GM18868 (cell line): Measurements from ENCODE around the gene ZNF672.
A peak's percentile ranks its signal among the peaks of the same experiment; 100 is the strongest.

ENCODE experiments used
- ATAC-seq: cut with Tn5 transposase; IDR thresholded peaks from one replicate; pipeline ENCODE4 v1.9.1; 2021; ENCODE audit warnings: mild to moderate bottlenecking, moderate library complexity; ENCODE audit not compliant: unreplicated experiment

The ZNF672 gene

DNA sequence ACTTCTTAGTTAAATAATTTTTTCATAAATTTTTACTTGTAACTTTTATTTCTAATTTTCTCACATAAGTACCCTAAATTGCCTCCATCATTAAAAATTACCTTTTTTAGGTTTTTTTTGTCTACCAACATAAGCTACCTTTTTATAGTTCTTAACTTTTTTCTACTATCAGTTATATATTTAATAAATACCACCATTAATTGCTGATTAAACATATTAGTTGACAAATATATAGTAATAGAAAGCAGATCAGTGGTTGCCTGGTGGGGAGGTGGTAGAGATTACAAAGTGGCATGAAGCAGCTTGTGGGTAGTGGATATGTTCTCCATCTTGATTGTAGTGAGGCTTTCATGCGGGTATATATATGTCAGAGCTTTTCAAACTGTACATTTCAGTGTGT is 6.2 kb upstream of the ZNF672 start:
- ATAC-seq: no peak

DNA sequence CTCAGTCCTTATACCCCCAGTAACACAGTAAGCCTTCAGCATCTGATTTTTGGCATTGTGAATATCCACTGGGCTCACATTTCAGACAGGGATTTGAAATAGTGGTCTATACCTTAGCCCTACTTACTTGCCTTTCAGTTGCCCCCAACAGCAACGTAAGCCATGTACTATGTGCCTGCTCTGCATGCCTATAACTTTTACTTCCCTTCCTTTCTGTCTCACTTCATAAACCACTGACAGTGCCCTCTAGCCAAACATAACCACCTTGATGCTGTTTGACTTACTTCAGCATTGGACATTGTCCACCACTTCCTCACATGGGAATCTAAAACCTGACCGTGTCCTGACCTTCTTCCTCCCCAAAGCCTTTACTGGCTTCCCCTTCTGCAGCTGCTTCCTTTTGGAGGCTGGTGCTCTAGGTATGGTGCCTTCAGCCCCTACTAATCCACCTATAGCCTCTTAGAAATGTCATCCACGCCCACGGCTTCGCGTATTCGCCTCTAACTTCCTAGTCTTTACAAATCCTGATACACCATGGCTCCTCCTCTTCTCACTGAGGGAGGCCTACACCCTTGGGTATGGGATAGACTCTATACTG is 3.6 kb upstream of the ZNF672 start:
- no peak for ATAC-seq

DNA sequence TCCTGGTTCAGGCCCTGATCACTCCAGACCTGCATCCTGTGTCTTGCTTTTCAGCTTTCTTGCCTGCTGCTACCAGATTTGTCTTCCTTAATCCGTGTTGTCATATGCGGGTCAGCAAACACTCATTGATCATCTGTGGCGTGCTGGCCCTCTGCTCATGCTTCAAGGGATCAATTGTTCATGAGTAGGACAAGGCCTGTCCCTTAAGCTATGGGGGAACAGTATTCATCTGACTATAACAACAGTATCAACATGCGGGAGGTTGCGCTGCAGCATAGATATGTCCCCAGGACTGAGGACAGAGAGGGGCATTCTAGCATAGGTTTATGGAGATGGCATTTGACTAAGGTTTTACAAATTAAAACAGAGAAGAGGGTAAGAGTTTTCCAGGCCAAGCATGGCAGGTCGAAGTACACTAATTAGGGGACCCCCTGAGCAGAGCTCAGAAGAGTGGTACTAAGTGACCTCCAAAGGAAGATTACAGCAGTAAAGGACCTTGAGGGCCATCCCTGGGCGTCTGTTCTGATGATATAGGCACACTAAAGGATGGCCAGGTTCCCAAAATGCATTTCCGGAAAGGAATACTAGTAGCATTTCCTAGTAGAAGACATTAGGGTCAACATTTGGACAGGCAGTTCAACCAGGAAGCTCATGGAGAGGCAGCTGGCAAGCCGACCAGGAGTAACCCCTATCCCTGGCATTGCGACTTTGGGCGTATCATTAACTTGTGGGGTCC is 811 bp upstream of the ZNF672 start:
- ATAC-seq: no peak

DNA sequence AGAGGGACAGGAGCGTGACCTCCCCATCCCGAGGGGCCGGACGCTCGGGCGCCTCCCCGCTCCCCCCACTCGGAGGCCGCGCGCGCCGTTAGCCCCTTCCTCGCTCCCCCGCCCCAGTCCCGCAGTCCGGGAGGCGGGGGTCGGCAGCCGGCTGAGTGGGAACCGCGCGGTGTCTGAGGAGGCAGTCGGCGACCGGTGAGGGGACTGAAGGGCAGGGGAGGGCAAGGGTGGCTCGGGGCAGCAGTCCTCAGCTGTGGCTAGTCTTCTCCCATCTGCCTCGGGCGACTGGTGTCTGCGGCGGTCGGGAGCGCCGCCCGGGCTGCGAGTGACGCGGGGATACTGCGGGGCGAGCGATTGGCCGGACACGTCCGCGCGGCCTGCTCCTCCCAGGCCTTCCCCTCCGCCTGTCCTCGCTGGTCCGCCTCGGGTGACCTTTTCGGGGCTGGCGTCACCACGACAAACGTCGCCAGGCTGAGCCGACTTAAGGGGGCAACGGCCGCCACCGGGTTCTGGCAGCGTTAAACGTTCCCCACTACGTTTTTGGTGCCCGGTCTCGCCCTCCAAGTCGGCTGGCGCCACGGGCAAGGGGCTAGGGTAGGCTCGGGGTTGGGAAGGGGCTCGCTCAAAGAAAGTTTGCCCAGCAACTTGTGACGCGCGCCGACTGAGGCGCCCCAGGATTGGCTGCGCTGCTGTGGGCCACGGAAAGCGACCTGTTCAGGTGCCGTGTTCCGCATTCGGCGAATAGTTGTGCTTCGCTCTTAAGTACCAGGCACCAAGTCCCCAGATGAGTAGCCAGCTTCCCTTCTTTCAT is 538 bp downstream of the ZNF672 start:
- ATAC-seq: peak; percentile 64

DNA sequence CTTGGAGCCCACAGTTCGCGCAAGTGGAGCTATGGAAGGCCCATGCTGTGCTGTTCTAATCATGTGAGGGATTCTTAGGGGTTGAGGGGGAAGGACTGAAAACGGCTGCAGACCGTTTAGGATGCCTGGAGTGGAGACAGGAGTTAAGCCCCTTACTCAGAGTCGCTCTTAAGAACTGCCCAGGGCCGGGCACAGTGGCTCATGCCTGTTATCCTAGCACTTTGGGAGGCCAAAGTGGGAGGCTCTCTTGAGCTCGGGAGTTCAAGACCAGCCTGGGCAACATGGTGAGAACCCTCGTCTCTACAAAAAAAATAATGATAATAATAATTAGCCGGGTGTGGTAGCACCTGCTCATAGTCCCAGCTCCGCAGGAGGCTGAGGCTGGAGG is 1.1 kb downstream of the ZNF672 start:
- ATAC-seq: no peak

DNA sequence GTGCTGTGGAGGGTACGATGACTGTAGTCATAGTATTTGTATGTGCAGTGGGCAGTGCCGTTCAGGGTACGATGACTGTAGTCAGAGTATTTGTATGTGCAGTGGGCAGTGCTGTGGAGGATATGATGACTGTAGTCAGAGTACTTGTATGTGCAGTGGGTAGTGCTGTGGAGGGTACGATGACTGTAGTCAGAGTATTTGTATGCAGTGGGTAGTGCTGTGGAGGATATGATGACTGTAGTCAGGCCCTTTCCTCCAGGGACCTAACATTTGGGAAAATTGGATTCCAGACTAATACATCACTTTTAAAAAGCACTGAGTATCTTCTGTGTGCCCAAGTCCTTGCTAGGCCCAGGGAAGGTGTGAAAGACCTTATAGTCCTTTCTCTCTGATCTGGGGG is 2.9 kb downstream of the ZNF672 start:
- ATAC-seq: no peak

DNA sequence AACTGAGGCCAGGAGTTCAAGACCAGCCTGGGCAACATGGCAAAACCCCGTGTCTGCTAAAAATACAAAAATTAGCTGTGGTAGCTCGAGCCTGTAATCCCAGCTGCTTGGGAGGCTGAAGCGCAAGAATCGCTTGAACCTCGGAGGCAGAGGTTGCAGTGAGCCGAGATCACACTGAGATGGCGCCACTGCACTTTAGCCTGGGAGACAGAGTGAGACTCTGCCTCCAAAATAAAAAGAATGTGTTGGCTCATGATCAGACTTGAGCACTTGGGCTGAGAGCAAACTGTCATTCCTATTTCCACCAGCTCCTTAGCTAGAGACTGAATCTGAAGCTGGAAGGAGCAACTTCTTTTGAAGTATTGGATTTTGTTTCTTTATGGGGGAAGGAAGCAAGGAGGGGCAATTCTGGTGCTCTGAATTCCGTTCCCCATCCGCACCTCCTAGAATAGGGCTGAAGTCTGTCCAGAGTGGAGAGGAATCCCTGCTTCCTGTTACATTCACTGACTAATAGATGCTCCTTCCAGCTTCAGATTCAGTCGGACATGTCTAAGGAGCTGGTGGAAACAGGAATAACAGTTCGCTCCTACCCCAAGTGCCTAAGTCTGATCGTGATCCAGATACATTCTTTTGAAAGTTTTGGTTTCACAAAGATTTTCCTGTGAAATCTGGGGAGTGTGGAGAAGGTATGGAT is 3.8 kb downstream of the ZNF672 start:
- ATAC-seq: no peak

DNA sequence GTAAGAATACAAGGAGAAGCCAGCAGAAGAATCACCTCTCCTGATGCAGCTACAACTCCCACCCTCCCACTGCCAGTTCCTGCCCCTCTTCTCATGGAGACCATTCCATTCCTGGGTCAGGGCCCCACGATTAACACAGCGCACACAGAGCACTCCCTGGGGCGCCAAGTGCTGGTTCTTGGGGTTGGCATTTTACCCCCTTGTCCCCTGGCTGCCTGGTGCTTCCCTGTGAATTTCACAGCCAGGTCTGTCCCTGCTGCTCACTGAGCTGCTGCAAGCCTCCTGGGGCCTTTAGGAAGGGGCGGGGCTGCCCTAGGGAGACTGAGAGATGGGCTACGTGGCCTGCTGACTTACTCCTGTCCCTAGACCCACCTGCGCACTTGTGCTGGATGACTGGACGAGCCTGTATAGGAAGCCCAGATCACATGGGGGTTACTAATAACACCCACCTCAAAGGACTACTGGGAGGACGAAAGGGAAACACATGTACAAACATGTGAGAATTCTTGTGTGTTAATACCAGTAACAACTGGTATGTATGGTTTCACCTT is 4.8 kb downstream of the ZNF672 start:
- ATAC-seq: peak; percentile 23

DNA sequence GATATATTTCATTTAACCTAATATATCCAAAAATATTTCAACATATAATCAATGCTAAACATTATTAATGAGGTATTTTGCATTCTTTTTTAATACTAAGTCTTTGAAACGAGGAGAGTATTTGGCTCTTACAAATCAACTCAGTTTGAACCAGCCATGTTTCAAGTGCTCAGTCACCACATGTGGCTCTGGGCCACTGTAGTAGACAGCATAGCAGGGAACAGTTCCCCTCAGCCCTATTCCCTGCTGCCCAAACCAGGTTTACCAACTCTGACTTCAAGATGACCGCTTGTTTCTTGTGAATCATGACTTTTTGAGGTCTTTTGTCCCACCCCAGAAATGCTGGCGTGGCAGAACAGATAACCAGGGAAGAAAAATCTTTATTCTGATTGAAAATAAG is 5.7 kb downstream of the ZNF672 start:
- no peak for ATAC-seq

DNA sequence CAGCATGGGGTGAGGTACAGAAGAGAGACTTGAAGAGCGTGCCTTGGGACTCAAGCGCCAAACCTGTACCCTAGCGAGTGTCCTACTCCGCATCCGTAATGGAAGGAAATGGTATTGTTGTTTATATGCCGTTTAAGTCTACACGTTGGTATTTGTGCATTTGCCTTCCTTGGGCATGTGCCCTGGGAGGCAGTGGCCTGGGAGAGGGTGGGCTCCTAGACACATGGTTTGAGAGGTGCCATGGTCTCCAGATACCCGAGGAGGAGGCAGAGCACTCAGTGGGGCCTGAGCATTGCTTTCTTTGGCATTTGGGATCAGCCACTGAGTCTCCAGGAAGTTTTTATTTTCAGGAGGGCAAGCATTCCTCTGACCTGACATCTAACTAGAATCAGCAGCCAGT is 6.5 kb downstream of the ZNF672 start:
- no peak for ATAC-seq

DNA sequence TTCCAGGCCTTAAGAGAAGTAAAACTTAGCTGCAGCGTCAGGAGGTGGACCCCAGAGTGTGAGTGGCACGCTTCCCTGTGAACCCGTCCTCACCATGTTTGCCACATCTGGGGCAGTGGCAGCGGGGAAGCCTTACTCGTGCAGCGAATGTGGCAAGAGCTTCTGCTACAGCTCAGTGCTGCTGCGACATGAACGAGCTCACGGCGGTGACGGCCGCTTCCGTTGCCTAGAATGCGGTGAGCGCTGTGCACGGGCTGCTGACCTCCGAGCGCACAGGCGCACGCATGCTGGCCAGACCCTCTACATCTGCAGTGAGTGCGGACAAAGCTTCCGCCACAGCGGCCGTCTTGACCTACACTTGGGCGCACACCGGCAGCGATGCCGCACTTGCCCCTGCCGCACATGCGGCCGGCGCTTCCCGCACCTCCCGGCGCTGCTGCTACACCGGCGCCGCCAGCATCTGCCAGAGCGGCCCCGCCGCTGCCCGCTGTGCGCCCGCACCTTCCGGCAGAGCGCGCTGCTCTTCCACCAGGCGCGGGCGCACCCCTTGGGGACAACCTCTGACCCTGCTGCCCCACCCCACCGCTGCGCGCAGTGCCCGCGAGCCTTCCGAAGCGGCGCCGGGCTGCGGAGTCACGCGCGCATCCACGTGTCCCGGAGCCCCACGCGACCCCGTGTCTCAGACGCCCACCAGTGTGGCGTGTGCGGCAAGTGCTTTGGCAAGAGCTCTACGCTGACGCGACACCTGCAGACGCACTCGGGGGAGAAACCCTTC is 9.3 kb downstream of the ZNF672 start:
- ATAC-seq: no peak

DNA sequence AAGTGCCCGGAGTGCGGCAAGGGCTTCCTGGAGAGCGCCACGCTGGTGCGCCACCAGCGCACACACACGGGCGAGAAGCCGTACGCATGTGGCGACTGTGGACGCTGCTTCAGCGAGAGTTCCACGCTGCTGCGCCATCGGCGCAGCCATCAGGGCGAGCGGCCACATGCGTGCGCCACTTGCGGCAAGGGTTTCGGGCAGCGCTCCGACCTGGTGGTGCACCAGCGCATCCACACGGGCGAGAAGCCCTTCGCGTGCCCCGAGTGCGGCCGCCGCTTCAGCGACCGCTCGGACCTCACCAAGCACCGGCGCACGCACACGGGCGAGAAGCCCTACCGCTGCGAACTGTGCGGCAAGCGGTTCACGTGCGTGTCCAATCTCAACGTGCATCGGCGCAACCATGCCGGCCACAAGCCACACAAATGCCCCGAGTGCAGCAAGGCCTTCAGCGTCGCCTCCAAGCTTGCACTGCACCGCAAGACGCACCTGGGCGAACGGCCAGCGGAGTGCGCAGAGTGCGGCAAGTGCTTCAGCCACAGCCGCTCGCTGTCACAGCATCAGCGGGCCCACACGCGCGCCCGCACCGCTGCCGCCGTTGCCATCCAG is 10.0 kb downstream of the ZNF672 start:
- ATAC-seq: no peak

DNA sequence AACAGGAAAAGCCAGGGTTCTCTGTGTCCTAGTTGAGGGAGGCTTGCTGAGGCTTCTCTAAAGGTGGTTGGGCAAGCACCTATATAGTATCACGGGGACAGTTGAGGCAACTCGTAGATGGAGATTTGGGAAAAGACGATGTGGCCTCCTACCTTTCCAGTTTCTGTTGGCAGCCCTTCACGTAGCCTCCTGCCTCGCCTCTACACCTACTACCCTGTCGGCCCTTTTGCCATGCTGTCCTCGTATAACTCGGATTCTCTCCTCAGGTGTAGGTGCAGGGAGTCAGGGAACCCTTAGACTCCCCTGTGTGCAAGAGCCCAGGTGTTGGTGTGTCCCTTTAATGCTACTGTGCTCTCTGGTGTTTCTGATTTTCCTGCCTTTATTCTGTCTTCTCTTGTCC is 10.6 kb downstream of the ZNF672 start:
- no peak for ATAC-seq

DNA sequence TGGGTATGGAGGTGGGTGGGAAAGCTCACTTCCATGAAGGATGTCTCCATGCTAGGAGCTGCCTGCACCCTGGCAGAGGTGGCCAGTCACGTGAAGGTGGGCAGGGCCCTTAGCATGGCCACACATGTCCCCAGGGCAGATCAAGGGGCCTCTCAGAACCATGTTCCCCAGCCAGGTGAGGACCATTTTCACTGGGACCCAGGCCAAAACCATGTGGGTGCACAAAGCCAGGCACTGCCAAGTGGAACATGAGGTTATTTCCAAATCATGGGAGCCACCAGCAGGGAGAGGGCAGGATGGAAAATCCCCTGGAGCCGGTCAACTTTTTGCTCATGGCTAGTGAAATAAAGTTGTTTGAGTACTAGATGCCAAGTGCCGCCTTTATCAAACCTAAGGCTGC is 11.1 kb downstream of the ZNF672 start:
- no peak for ATAC-seq

DNA sequence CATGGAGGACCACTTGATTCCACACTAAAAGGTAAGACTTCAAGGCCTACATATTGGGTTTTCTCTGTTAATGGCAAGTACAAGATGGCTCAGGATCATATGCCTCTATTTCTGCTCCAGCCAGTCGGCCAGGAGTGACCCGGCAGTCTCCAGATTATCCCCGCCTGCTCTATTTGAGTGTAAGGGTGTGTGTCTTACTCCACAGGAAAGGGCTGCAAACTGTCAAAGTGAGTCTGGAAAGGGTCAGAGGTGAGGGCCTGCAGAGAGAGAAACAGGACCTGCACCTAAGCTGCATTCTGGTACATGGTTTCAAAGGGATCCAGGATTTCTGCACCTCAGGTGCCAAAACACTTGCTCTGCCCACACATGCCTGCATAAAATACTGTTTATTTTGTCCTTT is 11.6 kb downstream of the ZNF672 start:
- ATAC-seq: no peak

DNA sequence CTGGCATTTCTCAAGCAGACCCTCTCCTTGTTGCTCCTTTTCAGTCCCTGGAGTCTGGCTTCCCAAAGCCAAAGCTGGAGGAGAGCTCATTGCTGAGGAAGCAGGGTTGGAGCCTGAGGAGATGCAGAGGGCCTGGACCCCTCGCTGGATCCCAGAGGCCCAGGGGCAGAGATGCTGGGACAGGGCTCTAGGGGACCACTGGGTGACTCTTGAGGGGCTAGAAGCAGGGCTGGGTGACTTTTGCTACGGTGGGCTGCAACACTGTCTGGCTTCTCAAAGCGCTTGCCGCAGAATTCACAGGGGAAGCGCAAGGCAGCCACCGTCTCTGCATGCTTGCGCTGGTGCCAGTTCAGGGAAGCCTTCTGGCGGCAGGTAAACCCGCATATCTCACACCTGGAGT is 12.1 kb downstream of the ZNF672 start:
- no peak for ATAC-seq

DNA sequence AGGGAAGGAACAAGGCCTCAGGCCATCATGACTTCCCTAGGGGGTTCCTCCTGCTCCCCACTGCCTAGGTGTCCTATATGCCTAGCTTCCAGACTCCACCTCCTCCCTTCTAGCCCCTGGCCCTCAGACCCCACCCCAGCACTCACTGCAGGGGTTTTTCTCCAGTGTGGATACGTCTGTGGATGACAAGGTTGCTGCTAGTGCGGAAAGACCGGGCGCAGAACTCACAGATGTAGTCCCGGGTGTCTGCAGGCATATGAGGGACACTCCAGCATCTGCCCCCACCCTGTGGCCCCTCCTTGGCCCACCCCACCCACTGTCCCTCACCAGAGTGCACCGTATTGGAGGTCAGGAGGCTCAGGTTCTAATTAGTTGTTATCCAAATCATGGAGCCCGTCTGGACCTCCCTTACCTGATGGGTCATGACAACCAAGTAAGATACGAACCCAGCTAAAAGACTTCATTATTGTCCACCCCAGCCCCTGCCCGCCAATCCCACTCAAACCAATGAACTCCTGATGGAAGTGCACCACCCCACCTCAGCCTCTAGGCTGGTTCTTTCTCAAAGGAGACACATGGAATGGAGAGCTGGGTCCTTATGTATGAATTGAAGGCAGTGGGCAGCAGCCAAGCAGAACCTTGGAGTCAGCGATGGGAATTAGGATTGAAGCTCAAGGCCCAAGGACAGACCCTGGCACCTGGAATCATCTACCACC is 12.7 kb downstream of the ZNF672 start:
- no peak for ATAC-seq

DNA sequence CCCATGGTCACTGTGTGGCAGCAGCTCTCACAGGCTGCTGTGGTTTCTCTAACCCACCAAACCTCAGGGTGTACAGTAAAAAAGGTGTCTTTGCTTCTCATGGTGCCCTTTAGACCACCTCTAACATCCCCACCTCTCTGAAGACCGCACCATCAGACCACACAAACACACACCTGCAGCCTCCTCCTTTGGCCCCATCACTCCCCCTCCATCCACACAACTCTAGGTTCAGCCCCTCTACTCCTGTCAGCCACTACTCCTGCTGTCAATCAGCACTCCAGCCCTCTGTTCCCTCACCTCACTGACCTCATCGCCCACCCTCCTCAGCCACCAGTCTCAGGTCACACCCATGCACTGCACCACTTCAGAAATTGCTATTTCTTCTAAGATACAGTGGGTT is 13.4 kb downstream of the ZNF672 start:
- ATAC-seq: no peak
